ENCODE measurements around the gene LASP1. TPM values are rescaled to one million over a fixed set of nuclear protein-coding genes. Genes with fewer than 3 reads are reported as not detected.

The LASP1 gene
- total and polyA plus RNA-seq, 9 donors: 37.6 to 118 (median 81.7) TPM

DNA sequence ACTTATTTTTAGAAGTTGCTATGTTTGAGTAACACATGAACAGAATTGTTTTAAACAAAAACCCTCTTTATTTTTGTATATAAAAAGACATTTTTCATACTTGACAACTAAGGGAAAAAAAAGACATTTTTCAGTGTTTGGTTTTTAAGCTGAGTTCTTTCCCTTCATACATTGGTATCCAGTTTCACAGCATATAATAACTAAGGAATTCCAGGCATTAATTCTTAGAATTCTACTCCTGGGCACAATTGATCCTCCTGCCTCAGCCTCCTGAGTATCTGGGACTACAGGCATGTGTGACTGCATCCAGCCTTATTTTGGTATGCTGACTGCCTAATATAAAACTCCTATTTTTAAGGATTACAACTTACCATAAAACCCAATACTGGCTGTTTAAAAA is 88.9 kb downstream of the LASP1 start:
- H3K9me3 ChIP-seq (replicated peaks; ENCODE audit: control insufficient read depth, low read depth, low read length): no peaks in the 10 kb centered on the region
- H3K36me3 ChIP-seq (ENCODE audit: control insufficient read depth, insufficient read depth, low read length): no peaks in the 10 kb centered on the region
- H3K27me3 ChIP-seq (ENCODE audit: control insufficient read depth, insufficient read depth, low read length): no peaks in the 10 kb centered on the region
- no peak for DNase-seq
- no peak overlapping the region for H3K27ac ChIP-seq (ENCODE audit: low read length)
- H3K4me3 ChIP-seq (ENCODE audit: low read length): no peak overlapping the region
- H3K4me1 ChIP-seq (ENCODE audit: control insufficient read depth, insufficient read depth, low read length): no peaks in the 10 kb centered on the region

DNA sequence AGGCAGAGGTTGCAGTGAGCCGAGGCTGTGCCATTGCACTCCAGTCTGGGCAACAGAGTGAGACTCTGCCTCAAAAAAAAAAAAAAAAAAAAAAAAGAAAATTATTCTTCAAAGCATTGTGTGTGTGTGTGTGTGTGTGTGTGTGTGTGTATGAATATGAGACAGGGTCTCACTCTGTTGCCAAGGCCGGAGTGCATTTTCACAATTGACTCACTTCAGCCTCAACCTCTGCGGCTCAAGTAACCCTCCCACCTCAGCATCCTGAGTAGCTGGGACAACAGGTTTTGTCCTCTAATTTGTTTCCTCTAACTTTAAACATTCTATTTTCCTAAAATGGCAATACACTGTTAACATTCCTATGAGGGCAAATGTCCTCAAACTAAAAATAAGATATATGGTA is 89.7 kb downstream of the LASP1 start:
- H3K4me1 ChIP-seq (ENCODE audit: control insufficient read depth, insufficient read depth, low read length): no peaks in the 10 kb centered on the region
- H3K4me3 ChIP-seq (ENCODE audit: low read length): no peak overlapping the region
- no peak overlapping the region for H3K27ac ChIP-seq (ENCODE audit: low read length)
- no peaks in the 10 kb centered on the region for H3K36me3 ChIP-seq (ENCODE audit: control insufficient read depth, insufficient read depth, low read length)
- no peak for DNase-seq
- 100% methylated on average over 1 of the region's 3 CpGs for WGBS (ENCODE audit: insufficient coverage)
- H3K9me3 ChIP-seq (replicated peaks; ENCODE audit: control insufficient read depth, low read depth, low read length): no peaks in the 10 kb centered on the region
- no peaks in the 10 kb centered on the region for H3K27me3 ChIP-seq (ENCODE audit: control insufficient read depth, insufficient read depth, low read length)

- WGBS (ENCODE audit: insufficient coverage): no CpG with 5 or more reads among the region's 5 CpGs
Measured at GRCh38 chr17:38960402-38960801, 90.5 kb downstream of the LASP1 start.

DNA sequence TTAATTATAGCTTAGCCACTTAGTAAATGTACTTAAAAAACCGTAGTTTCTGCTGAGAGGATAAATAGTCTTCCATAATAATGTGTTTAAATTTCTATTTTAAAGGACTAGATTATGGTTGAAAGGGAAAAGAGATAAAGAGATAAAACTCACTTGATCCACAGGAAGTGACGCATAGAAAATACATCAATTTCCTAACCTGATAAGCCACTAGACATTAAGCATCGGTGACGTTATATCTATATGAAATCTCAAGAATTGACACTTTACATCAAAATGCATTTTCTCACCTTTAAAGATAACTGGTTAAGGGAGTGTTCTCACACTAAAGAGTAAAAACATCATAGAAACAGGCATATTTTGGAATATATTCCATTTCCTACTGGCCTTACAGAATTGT is 91.6 kb downstream of the LASP1 start:
- Histone ChIP-seq H3K27me3 (ENCODE audit: control insufficient read depth, insufficient read depth, low read length) (no peaks in the 10 kb centered on the region), H3K9me3 (replicated peaks; ENCODE audit: control insufficient read depth, low read depth, low read length) (no peaks in the 10 kb centered on the region), H3K4me1 (ENCODE audit: control insufficient read depth, insufficient read depth, low read length) (no peaks in the 10 kb centered on the region), H3K27ac (ENCODE audit: low read length) (no peak overlapping the region), H3K36me3 (ENCODE audit: control insufficient read depth, insufficient read depth, low read length) (no peaks in the 10 kb centered on the region), H3K4me3 (ENCODE audit: low read length) (no peak overlapping the region)
- no CpG with 5 or more reads among the region's 4 CpGs for WGBS (ENCODE audit: insufficient coverage)
- no peak for DNase-seq

More at GRCh38 chr17:38960402-38960801, 90.5 kb downstream of the LASP1 start:
- H3K27ac ChIP-seq (ENCODE audit: low read length): no peak overlapping the region
- no peaks in the 10 kb centered on the region for H3K4me1 ChIP-seq (ENCODE audit: control insufficient read depth, insufficient read depth, low read length)
- no peaks in the 10 kb centered on the region for H3K36me3 ChIP-seq (ENCODE audit: control insufficient read depth, insufficient read depth, low read length)
- no peaks in the 10 kb centered on the region for H3K9me3 ChIP-seq (replicated peaks; ENCODE audit: control insufficient read depth, low read depth, low read length)
- no peaks in the 10 kb centered on the region for H3K27me3 ChIP-seq (ENCODE audit: control insufficient read depth, insufficient read depth, low read length)
- no peak overlapping the region for H3K4me3 ChIP-seq (ENCODE audit: low read length)
- DNase-seq: no peak

GRCh38 chr17:38967290-38967738 is 97.5 kb downstream of the LASP1 start, which contains the start of gene FBXO47:
FBXO47 (minus strand) TSS chr17:38967403; CDS start chr17:38963025, 4,378 bp downstream.
- H3K36me3 ChIP-seq (ENCODE audit: control insufficient read depth, insufficient read depth, low read length): no peaks in the 10 kb centered on the region
- 8% methylated on average over 7 of the region's 21 CpGs for WGBS (ENCODE audit: insufficient coverage)
- H3K27me3 ChIP-seq (ENCODE audit: control insufficient read depth, insufficient read depth, low read length): no peaks in the 10 kb centered on the region
- no peaks in the 10 kb centered on the region for H3K9me3 ChIP-seq (replicated peaks; ENCODE audit: control insufficient read depth, low read depth, low read length)
- peak within 1 kb of the TSS; percentile 42 for H3K27ac ChIP-seq (ENCODE audit: low read length)
- peak; percentile 97 for DNase-seq
- H3K4me3 ChIP-seq (ENCODE audit: low read length): peak within 1 kb of the TSS; percentile 24
- H3K4me1 ChIP-seq (ENCODE audit: control insufficient read depth, insufficient read depth, low read length): peaks cover 6% of the 10 kb centered on the region

GRCh38 chr17:38969281-38969680 is 99.4 kb downstream of the LASP1 start:
- Histone ChIP-seq H3K27ac (ENCODE audit: low read length) (no peak overlapping the region), H3K4me1 (ENCODE audit: control insufficient read depth, insufficient read depth, low read length) (peaks cover 6% of the 10 kb centered on the region), H3K27me3 (ENCODE audit: control insufficient read depth, insufficient read depth, low read length) (no peaks in the 10 kb centered on the region), H3K36me3 (ENCODE audit: control insufficient read depth, insufficient read depth, low read length) (no peaks in the 10 kb centered on the region), H3K4me3 (ENCODE audit: low read length) (no peak overlapping the region), H3K9me3 (replicated peaks; ENCODE audit: control insufficient read depth, low read depth, low read length) (no peaks in the 10 kb centered on the region)
- WGBS (ENCODE audit: insufficient coverage): 42% methylated on average over 2 of the region's 4 CpGs
- no peak for DNase-seq

DNA sequence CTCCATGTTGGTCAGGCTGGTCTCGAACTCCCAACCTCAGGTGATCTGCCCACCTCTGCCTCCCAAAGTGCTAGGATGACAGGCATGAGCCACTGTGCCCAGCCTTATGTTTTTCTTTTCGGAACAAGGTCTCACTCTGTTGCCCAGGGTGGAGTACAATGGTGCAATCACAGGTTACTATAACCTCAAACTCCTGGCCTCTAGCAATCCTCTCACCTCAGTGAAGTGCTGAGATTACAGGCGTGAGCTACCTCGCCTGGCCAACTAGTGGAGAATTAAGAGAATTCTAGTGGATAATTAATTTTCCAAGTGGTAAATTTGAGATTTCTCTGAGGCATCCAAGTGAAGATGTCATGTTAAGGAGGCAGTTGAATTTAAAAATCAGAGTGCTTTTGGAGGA is 100.3 kb downstream of the LASP1 start:
- no peak for DNase-seq
- 77% methylated on average over 3 of the region's 4 CpGs for WGBS (ENCODE audit: insufficient coverage)
- Histone ChIP-seq H3K27me3 (ENCODE audit: control insufficient read depth, insufficient read depth, low read length) (no peaks in the 10 kb centered on the region), H3K4me1 (ENCODE audit: control insufficient read depth, insufficient read depth, low read length) (peaks cover 6% of the 10 kb centered on the region), H3K27ac (ENCODE audit: low read length) (no peak overlapping the region), H3K9me3 (replicated peaks; ENCODE audit: control insufficient read depth, low read depth, low read length) (no peaks in the 10 kb centered on the region), H3K4me3 (ENCODE audit: low read length) (no peak overlapping the region), H3K36me3 (ENCODE audit: control insufficient read depth, insufficient read depth, low read length) (no peaks in the 10 kb centered on the region)

DNA sequence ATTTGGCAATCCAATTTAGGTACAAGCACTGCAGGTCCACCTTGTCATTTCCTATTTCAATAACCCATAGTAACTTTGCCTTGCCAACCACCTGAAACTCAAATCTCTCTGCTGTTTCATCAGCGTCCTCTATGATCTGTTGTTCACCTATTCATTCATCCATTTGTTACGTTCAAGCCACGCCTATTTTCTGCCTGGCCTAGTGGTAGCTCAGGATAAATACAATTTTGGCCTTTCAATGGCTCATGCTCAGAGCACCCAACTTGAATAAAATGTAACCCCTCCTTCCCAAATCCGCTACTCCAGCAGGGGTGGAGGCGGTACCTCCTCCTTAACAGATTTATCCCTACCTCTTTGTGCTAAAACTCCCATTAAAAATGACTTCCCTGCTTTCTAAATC is 100.9 kb downstream of the LASP1 start:
- Histone ChIP-seq H3K9me3 (replicated peaks; ENCODE audit: control insufficient read depth, low read depth, low read length) (no peaks in the 10 kb centered on the region), H3K27ac (ENCODE audit: low read length) (no peak overlapping the region), H3K36me3 (ENCODE audit: control insufficient read depth, insufficient read depth, low read length) (no peaks in the 10 kb centered on the region), H3K27me3 (ENCODE audit: control insufficient read depth, insufficient read depth, low read length) (no peaks in the 10 kb centered on the region), H3K4me1 (ENCODE audit: control insufficient read depth, insufficient read depth, low read length) (peaks cover 6% of the 10 kb centered on the region), H3K4me3 (ENCODE audit: low read length) (no peak overlapping the region)
- 66% methylated on average over 3 of the region's 5 CpGs for WGBS (ENCODE audit: insufficient coverage)
- no peak for DNase-seq

Other genes with a start within 250 kb of the LASP1 start
- 0.31 TPM for gene EPOP, start 195.1 kb upstream of the LASP1 start, total RNA-seq
- gene EPOP, start 195.1 kb upstream of the LASP1 start, polyA plus RNA-seq (ENCODE audit: insufficient read depth in 1 of 8, insufficient read length in 8 of 8, low replicate concordance in 1 of 8): under 1 TPM; 0.34 to 0.78 (median 0.45) TPM
- gene MLLT6, start 164.8 kb upstream of the LASP1 start, total RNA-seq: 40.8 TPM
- 10 to 100 TPM; 43.9 to 77.3 (median 64.0) TPM for gene MLLT6, start 164.8 kb upstream of the LASP1 start, polyA plus RNA-seq (ENCODE audit: insufficient read depth in 1 of 8, insufficient read length in 8 of 8, low replicate concordance in 1 of 8)
- 6.4 TPM for gene CISD3, start 139.7 kb upstream of the LASP1 start, total RNA-seq
- 10 to 100 TPM; 12.9 to 21.2 (median 15.1) TPM for gene CISD3, start 139.7 kb upstream of the LASP1 start, polyA plus RNA-seq (ENCODE audit: insufficient read depth in 1 of 8, insufficient read length in 8 of 8, low replicate concordance in 1 of 8)
- gene PCGF2, start 121.7 kb upstream of the LASP1 start, total RNA-seq: 15.2 TPM
- 10 to 100 TPM; 24.7 to 56.5 (median 44.1) TPM for gene PCGF2, start 121.7 kb upstream of the LASP1 start, polyA plus RNA-seq (ENCODE audit: insufficient read depth in 1 of 8, insufficient read length in 8 of 8, low replicate concordance in 1 of 8)
- gene PSMB3, start 117.3 kb upstream of the LASP1 start, total RNA-seq: 159 TPM
- gene PSMB3, start 117.3 kb upstream of the LASP1 start, polyA plus RNA-seq (ENCODE audit: insufficient read depth in 1 of 8, insufficient read length in 8 of 8, low replicate concordance in 1 of 8): 10 to 100 TPM; 70.3 to 90.7 (median 76.4) TPM
- 36.2 TPM for gene PIP4K2B, start 70.5 kb upstream of the LASP1 start, total RNA-seq
- 10 to 100 TPM; 55.1 to 73.5 (median 66.9) TPM for gene PIP4K2B, start 70.5 kb upstream of the LASP1 start, polyA plus RNA-seq (ENCODE audit: insufficient read depth in 1 of 8, insufficient read length in 8 of 8, low replicate concordance in 1 of 8)
- 9.2 TPM for gene CWC25, start 44.7 kb upstream of the LASP1 start, total RNA-seq
- gene CWC25, start 44.7 kb upstream of the LASP1 start, polyA plus RNA-seq (ENCODE audit: insufficient read depth in 1 of 8, insufficient read length in 8 of 8, low replicate concordance in 1 of 8): 10 to 100 TPM; 13.6 to 18.6 (median 14.4) TPM
- 3,946 TPM for gene RPL23, start 16.3 kb upstream of the LASP1 start, total RNA-seq
- 1,000 to 10,000 TPM; 2,460 to 3,568 (median 2,819) TPM for gene RPL23, start 16.3 kb upstream of the LASP1 start, polyA plus RNA-seq (ENCODE audit: insufficient read depth in 1 of 8, insufficient read length in 8 of 8, low replicate concordance in 1 of 8)
- gene FBXO47, start 97.3 kb downstream of the LASP1 start, total RNA-seq: not detected
- gene FBXO47, start 97.3 kb downstream of the LASP1 start, polyA plus RNA-seq (ENCODE audit: insufficient read depth in 1 of 8, insufficient read length in 8 of 8, low replicate concordance in 1 of 8): not detected

Data from muscle of leg (tissue), 11 donors.